EH (cell line): ENCODE results near the gene ZNF414.
A peak's percentile ranks its signal among the peaks of the same experiment; 100 is the strongest.

Experiments
- DNase-seq: peaks from one replicate; pipeline ENCODE4 v3.0.0-alpha.2; 2015; ENCODE audit warnings: low read depth

ZNF414 gene

GRCh38 chr19:8490395-8490760 is 23.6 kb downstream of the ZNF414 start:
- no peak for DNase-seq

- DNase-seq: no peak
These were observed 24.2 kb downstream of the ZNF414 start for GRCh38 chr19:8489561-8490394.

- DNase-seq: no peak
These were observed 25.6 kb downstream of the ZNF414 start for GRCh38 chr19:8488365-8488764.

- DNase-seq: no peak
These were observed 26.7 kb downstream of the ZNF414 start for GRCh38 chr19:8487137-8487851.

GRCh38 chr19:8486661-8487136 is 27.3 kb downstream of the ZNF414 start:
- no peak for DNase-seq

- no peak for DNase-seq
These were observed 28.2 kb downstream of the ZNF414 start for GRCh38 chr19:8485561-8486371.

GRCh38 chr19:8484331-8484894 is 29.6 kb downstream of the ZNF414 start:
- DNase-seq: no peak

GRCh38 chr19:8483165-8483564 is 30.8 kb downstream of the ZNF414 start:
- no peak for DNase-seq

- DNase-seq: no peak
These were observed 31.3 kb downstream of the ZNF414 start for GRCh38 chr19:8482696-8483095.

GRCh38 chr19:8481616-8482015 is 32.4 kb downstream of the ZNF414 start:
- no peak for DNase-seq

GRCh38 chr19:8481201-8481600 is 32.8 kb downstream of the ZNF414 start:
- no peak for DNase-seq

- no peak for DNase-seq
These were observed 35.4 kb downstream of the ZNF414 start for GRCh38 chr19:8478598-8478997.

- DNase-seq: no peak
These were observed 36.1 kb downstream of the ZNF414 start for GRCh38 chr19:8477889-8478288.

- DNase-seq: no peak
These were observed 37.4 kb downstream of the ZNF414 start for GRCh38 chr19:8476524-8476923.

- DNase-seq: no peak
These were observed 39.0 kb downstream of the ZNF414 start for GRCh38 chr19:8475005-8475404.

- DNase-seq: no peak
These were observed 40.1 kb downstream of the ZNF414 start for GRCh38 chr19:8473648-8474476.

GRCh38 chr19:8469613-8470368 is 44.2 kb downstream of the ZNF414 start:
- DNase-seq: no peak

- peak; percentile 49 for DNase-seq
These were observed 45.1 kb downstream of the ZNF414 start for GRCh38 chr19:8468761-8469373.

GRCh38 chr19:8468124-8468523 is 45.8 kb downstream of the ZNF414 start:
- no peak for DNase-seq

GRCh38 chr19:8466018-8466417 is 47.9 kb downstream of the ZNF414 start:
- peak; percentile 34 for DNase-seq
